ENCODE measurements around the gene NARF. TPM values are rescaled to one million over a fixed set of nuclear protein-coding genes. Genes with fewer than 3 reads are reported as not detected.

Gene NARF
- total and polyA plus RNA-seq, 4 donors: 34.4 to 162 (median 60.9) TPM

GRCh38 chr17:82470065-82470464 lies 11.5 kb downstream of the NARF start:
- no peak for ATAC-seq (ENCODE audit: low FRiP score)
- no peak overlapping the region for H3K4me3 ChIP-seq (ENCODE audit: low read length in 2 of 2)
- DNase-seq: no peak
- H3K9me3 ChIP-seq (ENCODE audit: control insufficient read depth, low read length): no peaks in the 10 kb centered on the region
- WGBS, 2 donors: 95 to 96% methylated on average over 7 of the region's 7 CpGs
- no peaks in the 10 kb centered on the region for H3K27me3 ChIP-seq (ENCODE audit: control insufficient read depth in 1 of 2, insufficient read depth in 2 of 2, low read length in 1 of 2)
- no peak overlapping the region for H3K27ac ChIP-seq (ENCODE audit: low read depth in 1 of 2, low read length in 2 of 2)
- intact Hi-C loops (cut with DNase I): no loop called here
- H3K4me1 ChIP-seq (ENCODE audit: control insufficient read depth in 1 of 2, insufficient read depth in 2 of 2, low read length in 2 of 2): no peaks in the 10 kb centered on the region
- H3K36me3 ChIP-seq (ENCODE audit: control insufficient read depth in 1 of 2, insufficient read depth in 2 of 2, low read length in 1 of 2): peaks cover 0 to 5% of the 10 kb centered on the region in 2 donors

- H3K36me3 ChIP-seq (ENCODE audit: control insufficient read depth in 1 of 2, insufficient read depth in 2 of 2, low read length in 1 of 2): peaks cover 0 to 3% of the 10 kb centered on the region in 2 donors
- H3K4me3 ChIP-seq (ENCODE audit: low read length in 2 of 2): no peak overlapping the region
- intact Hi-C loops (cut with DNase I): no loop called here
- no peaks in the 10 kb centered on the region for H3K9me3 ChIP-seq (ENCODE audit: control insufficient read depth, low read length)
- H3K27ac ChIP-seq (ENCODE audit: low read depth in 1 of 2, low read length in 2 of 2): no peak overlapping the region
- no peaks in the 10 kb centered on the region for H3K27me3 ChIP-seq (ENCODE audit: control insufficient read depth in 1 of 2, insufficient read depth in 2 of 2, low read length in 1 of 2)
- DNase-seq: peak in 1 of 2 donors; percentile 40
- no peaks in the 10 kb centered on the region for H3K4me1 ChIP-seq (ENCODE audit: control insufficient read depth in 1 of 2, insufficient read depth in 2 of 2, low read length in 2 of 2)
- ATAC-seq (ENCODE audit: low FRiP score): no peak
- WGBS, 2 donors: 84 to 86% methylated on average over 11 of the region's 11 CpGs
Observed at GRCh38 chr17:82474223-82475010, 15.9 kb downstream of the NARF start.

GRCh38 chr17:82475458-82475857 lies 16.9 kb downstream of the NARF start:
- Histone ChIP-seq H3K4me1 (ENCODE audit: control insufficient read depth in 1 of 2, insufficient read depth in 2 of 2, low read length in 2 of 2) (no peaks in the 10 kb centered on the region), H3K4me3 (ENCODE audit: low read length in 2 of 2) (no peak overlapping the region), H3K27me3 (ENCODE audit: control insufficient read depth in 1 of 2, insufficient read depth in 2 of 2, low read length in 1 of 2) (no peaks in the 10 kb centered on the region), H3K36me3 (ENCODE audit: control insufficient read depth in 1 of 2, insufficient read depth in 2 of 2, low read length in 1 of 2) (peaks cover 0 to 5% of the 10 kb centered on the region in 2 donors), H3K9me3 (ENCODE audit: control insufficient read depth, low read length) (no peaks in the 10 kb centered on the region), H3K27ac (ENCODE audit: low read depth in 1 of 2, low read length in 2 of 2) (no peak overlapping the region)
- 75 to 79% methylated on average over 8 of the region's 8 CpGs for WGBS, 2 donors
- peak in 1 of 2 donors; percentile 31 for DNase-seq
- intact Hi-C loops (cut with DNase I): no loop called here
- no peak for ATAC-seq (ENCODE audit: low FRiP score)

- peaks cover 0 to 6% of the 10 kb centered on the region in 2 donors for H3K36me3 ChIP-seq (ENCODE audit: control insufficient read depth in 1 of 2, insufficient read depth in 2 of 2, low read length in 1 of 2)
- no peak for DNase-seq
- H3K4me1 ChIP-seq (ENCODE audit: control insufficient read depth in 1 of 2, insufficient read depth in 2 of 2, low read length in 2 of 2): no peaks in the 10 kb centered on the region
- no peak for ATAC-seq (ENCODE audit: low FRiP score)
- H3K4me3 ChIP-seq (ENCODE audit: low read length in 2 of 2): no peak overlapping the region
- H3K27ac ChIP-seq (ENCODE audit: low read depth in 1 of 2, low read length in 2 of 2): no peak overlapping the region
- H3K27me3 ChIP-seq (ENCODE audit: control insufficient read depth in 1 of 2, insufficient read depth in 2 of 2, low read length in 1 of 2): no peaks in the 10 kb centered on the region
- WGBS, 2 donors: 93 to 95% methylated on average over 8 of the region's 8 CpGs
- H3K9me3 ChIP-seq (ENCODE audit: control insufficient read depth, low read length): no peaks in the 10 kb centered on the region
- intact Hi-C loops (cut with DNase I): no loop called here
Observed at GRCh38 chr17:82477934-82478333, 19.4 kb downstream of the NARF start.

GRCh38 chr17:82479602-82480001 lies 21.1 kb downstream of the NARF start:
- Histone ChIP-seq H3K4me3 (ENCODE audit: low read length in 2 of 2) (no peak overlapping the region), H3K9me3 (ENCODE audit: control insufficient read depth, low read length) (no peaks in the 10 kb centered on the region), H3K36me3 (ENCODE audit: control insufficient read depth in 1 of 2, insufficient read depth in 2 of 2, low read length in 1 of 2) (peaks cover 0 to 10% of the 10 kb centered on the region in 2 donors), H3K27ac (ENCODE audit: low read depth in 1 of 2, low read length in 2 of 2) (no peak overlapping the region), H3K4me1 (ENCODE audit: control insufficient read depth in 1 of 2, insufficient read depth in 2 of 2, low read length in 2 of 2) (no peaks in the 10 kb centered on the region), H3K27me3 (ENCODE audit: control insufficient read depth in 1 of 2, insufficient read depth in 2 of 2, low read length in 1 of 2) (no peaks in the 10 kb centered on the region)
- intact Hi-C loops (cut with DNase I): no loop called here
- DNase-seq (no peak), ATAC-seq (ENCODE audit: low FRiP score) (no peak)
- 66 to 69% methylated on average over 5 of the region's 5 CpGs for WGBS, 2 donors

GRCh38 chr17:82480318-82480717 lies 21.8 kb downstream of the NARF start:
- no peak for ATAC-seq (ENCODE audit: low FRiP score)

GRCh38 chr17:82483204-82483660 lies 24.7 kb downstream of the NARF start:
- H3K36me3 ChIP-seq (ENCODE audit: control insufficient read depth in 1 of 2, insufficient read depth in 2 of 2, low read length in 1 of 2): peaks cover 0 to 13% of the 10 kb centered on the region in 2 donors
- DNase-seq: no peak
- intact Hi-C loops (cut with DNase I): no loop called here
- H3K4me3 ChIP-seq (ENCODE audit: low read length in 2 of 2): no peak overlapping the region
- H3K27ac ChIP-seq (ENCODE audit: low read depth in 1 of 2, low read length in 2 of 2): no peak overlapping the region
- no peaks in the 10 kb centered on the region for H3K27me3 ChIP-seq (ENCODE audit: control insufficient read depth in 1 of 2, insufficient read depth in 2 of 2, low read length in 1 of 2)
- WGBS, 2 donors: 91 to 94% methylated on average over 6 of the region's 6 CpGs
- no peaks in the 10 kb centered on the region for H3K9me3 ChIP-seq (ENCODE audit: control insufficient read depth, low read length)
- no peaks in the 10 kb centered on the region for H3K4me1 ChIP-seq (ENCODE audit: control insufficient read depth in 1 of 2, insufficient read depth in 2 of 2, low read length in 2 of 2)
- no peak for ATAC-seq (ENCODE audit: low FRiP score)

More at GRCh38 chr17:82480318-82480717, 21.8 kb downstream of the NARF start:
- Histone ChIP-seq H3K36me3 (ENCODE audit: control insufficient read depth in 1 of 2, insufficient read depth in 2 of 2, low read length in 1 of 2) (peaks cover 0 to 10% of the 10 kb centered on the region in 2 donors), H3K27me3 (ENCODE audit: control insufficient read depth in 1 of 2, insufficient read depth in 2 of 2, low read length in 1 of 2) (no peaks in the 10 kb centered on the region), H3K27ac (ENCODE audit: low read depth in 1 of 2, low read length in 2 of 2) (no peak overlapping the region), H3K4me3 (ENCODE audit: low read length in 2 of 2) (no peak overlapping the region), H3K9me3 (ENCODE audit: control insufficient read depth, low read length) (no peaks in the 10 kb centered on the region), H3K4me1 (ENCODE audit: control insufficient read depth in 1 of 2, insufficient read depth in 2 of 2, low read length in 2 of 2) (no peaks in the 10 kb centered on the region)
- intact Hi-C loops (cut with DNase I): no loop called here
- 95 to 96% methylated on average over 9 of the region's 9 CpGs for WGBS, 2 donors
- DNase-seq: no peak

- H3K9me3 ChIP-seq (ENCODE audit: control insufficient read depth, low read length): no peaks in the 10 kb centered on the region
- no peak overlapping the region for H3K4me3 ChIP-seq (ENCODE audit: low read length in 2 of 2)
- peaks cover 0 to 13% of the 10 kb centered on the region in 2 donors for H3K36me3 ChIP-seq (ENCODE audit: control insufficient read depth in 1 of 2, insufficient read depth in 2 of 2, low read length in 1 of 2)
- ATAC-seq (ENCODE audit: low FRiP score) (no peak), DNase-seq (no peak)
- H3K27ac ChIP-seq (ENCODE audit: low read depth in 1 of 2, low read length in 2 of 2): no peak overlapping the region
- intact Hi-C loops (cut with DNase I): no loop called here
- H3K4me1 ChIP-seq (ENCODE audit: control insufficient read depth in 1 of 2, insufficient read depth in 2 of 2, low read length in 2 of 2): no peaks in the 10 kb centered on the region
- H3K27me3 ChIP-seq (ENCODE audit: control insufficient read depth in 1 of 2, insufficient read depth in 2 of 2, low read length in 1 of 2): no peaks in the 10 kb centered on the region
- 90 to 94% methylated on average over 9 of the region's 9 CpGs for WGBS, 2 donors
Observed at GRCh38 chr17:82483836-82484235, 25.3 kb downstream of the NARF start.
